ENCODE measurements around the gene CCNY.

DNA sequence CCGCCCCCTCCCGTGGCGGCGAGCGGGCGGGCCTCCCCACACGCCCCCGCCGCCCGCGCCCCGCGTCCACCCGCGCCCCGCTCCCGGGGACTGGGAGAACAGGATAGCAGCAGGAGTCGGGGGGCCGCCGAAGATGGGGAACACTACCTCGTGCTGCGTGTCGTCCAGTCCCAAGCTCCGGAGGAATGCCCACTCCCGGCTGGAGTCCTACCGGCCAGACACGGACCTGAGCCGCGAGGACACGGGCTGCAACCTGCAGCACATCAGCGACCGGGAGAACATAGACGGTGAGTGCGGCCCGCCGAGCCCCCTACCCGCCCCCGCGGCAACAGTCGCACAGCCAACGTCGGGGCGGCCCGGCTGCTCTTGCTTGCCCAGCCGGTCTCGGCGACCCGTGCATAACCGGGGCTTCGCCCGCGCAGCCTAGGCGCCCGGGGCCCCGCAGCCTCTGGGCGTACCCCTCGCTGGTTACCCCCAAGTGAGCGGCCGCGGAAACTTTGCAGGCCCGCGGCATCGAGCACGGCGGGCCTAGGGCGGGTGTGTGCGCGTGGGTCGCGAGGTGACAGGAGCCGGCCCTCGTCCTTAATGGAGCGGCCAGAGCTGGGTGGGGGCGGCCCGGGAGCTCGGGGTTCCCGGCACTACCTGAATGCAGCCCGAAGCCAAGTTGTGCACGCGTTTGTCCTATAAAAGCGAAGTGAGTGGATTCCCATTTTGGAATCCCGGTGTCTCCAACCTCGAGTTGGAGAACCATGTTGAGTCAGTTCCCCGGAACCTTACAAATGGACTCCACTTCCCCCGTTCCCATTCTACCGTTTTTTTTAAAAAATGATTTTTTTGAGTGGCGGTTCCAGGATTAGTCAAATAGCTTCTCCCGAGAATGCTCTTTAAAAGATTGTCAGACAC is 863 bp downstream of the CCNY start:
- TF ChIP-seq, protein P1, sequence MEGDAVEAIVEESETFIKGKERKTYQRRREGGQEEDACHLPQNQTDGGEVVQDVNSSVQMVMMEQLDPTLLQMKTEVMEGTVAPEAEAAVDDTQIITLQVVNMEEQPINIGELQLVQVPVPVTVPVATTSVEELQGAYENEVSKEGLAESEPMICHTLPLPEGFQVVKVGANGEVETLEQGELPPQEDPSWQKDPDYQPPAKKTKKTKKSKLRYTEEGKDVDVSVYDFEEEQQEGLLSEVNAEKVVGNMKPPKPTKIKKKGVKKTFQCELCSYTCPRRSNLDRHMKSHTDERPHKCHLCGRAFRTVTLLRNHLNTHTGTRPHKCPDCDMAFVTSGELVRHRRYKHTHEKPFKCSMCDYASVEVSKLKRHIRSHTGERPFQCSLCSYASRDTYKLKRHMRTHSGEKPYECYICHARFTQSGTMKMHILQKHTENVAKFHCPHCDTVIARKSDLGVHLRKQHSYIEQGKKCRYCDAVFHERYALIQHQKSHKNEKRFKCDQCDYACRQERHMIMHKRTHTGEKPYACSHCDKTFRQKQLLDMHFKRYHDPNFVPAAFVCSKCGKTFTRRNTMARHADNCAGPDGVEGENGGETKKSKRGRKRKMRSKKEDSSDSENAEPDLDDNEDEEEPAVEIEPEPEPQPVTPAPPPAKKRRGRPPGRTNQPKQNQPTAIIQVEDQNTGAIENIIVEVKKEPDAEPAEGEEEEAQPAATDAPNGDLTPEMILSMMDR (IDR thresholded peaks at IDR 0.05), result no peak
- TF ChIP-seq ZBTB43 (CRISPR knock-in tag; IDR thresholded peaks at IDR 0.05) (no peak), JAZF1 (CRISPR knock-in tag; IDR thresholded peaks at IDR 0.05) (no peak), GABPB1 (CRISPR knock-in tag; IDR thresholded peaks at IDR 0.05) (no peak), HMGA2 (CRISPR knock-in tag; IDR thresholded peaks at IDR 0.05) (no peak), KAT7 (CRISPR knock-in tag; IDR thresholded peaks at IDR 0.05; ENCODE audit: borderline replicate concordance) (no peak), TEAD4 (CRISPR knock-in tag; IDR thresholded peaks at IDR 0.05) (no peak), MAX (CRISPR knock-in tag; IDR thresholded peaks at IDR 0.05) (0 out of 2 replicates have a peak, but pooled peaks have one; percentile 42)
- TF ChIP-seq, protein P2, sequence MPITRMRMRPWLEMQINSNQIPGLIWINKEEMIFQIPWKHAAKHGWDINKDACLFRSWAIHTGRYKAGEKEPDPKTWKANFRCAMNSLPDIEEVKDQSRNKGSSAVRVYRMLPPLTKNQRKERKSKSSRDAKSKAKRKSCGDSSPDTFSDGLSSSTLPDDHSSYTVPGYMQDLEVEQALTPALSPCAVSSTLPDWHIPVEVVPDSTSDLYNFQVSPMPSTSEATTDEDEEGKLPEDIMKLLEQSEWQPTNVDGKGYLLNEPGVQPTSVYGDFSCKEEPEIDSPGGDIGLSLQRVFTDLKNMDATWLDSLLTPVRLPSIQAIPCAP (CRISPR knock-in tag; IDR thresholded peaks at IDR 0.05), result no peak
- TF ChIP-seq, protein P3, sequence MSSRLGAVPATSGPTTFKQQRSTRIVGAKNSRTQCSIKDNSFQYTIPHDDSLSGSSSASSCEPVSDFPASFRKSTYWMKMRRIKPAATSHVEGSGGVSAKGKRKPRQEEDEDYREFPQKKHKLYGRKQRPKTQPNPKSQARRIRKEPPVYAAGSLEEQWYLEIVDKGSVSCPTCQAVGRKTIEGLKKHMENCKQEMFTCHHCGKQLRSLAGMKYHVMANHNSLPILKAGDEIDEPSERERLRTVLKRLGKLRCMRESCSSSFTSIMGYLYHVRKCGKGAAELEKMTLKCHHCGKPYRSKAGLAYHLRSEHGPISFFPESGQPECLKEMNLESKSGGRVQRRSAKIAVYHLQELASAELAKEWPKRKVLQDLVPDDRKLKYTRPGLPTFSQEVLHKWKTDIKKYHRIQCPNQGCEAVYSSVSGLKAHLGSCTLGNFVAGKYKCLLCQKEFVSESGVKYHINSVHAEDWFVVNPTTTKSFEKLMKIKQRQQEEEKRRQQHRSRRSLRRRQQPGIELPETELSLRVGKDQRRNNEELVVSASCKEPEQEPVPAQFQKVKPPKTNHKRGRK (CRISPR knock-in tag; IDR thresholded peaks at IDR 0.05; ENCODE audit: borderline replicate concordance), result no peak

Measured in WTC11 (cell line).